CD4-positive, alpha-beta T cell treated with Interleukin-4 for 1 hour (primary cell): ENCODE measurements around the gene LUC7L2.
A peak's percentile ranks its signal among the peaks of the same experiment; 100 is the strongest.
"Not testable (repeated sequence)": the region's sequence is repeated elsewhere in the genome, so short reads cannot be mapped to it uniquely, and the experiment has no call there.

Experiments
- DNase-seq, 2 donors: peaks; one replicate each; pipeline ENCODE4 v3.0.0-alpha.2; 2020 to 2022

Gene LUC7L2

GRCh38 chr7:139359366-139360209 is at the start of gene LUC7L2:
TSS of gene LUC7L2 (plus strand) at chr7:139359894. CDS start at chr7:139360262, 368 bp downstream.
- DNase-seq: peak; percentile 99

GRCh38 chr7:139317939-139318505 is 41.7 kb upstream of the LUC7L2 start:
- no peak for DNase-seq

- DNase-seq: peak in 1 of 2 donors; percentile 8
These were observed 38.5 kb upstream of the LUC7L2 start for GRCh38 chr7:139321071-139321745.

GRCh38 chr7:139324709-139325108 is 35.0 kb upstream of the LUC7L2 start:
- DNase-seq: not testable (repeated sequence)

- no peak for DNase-seq
These were observed 31.3 kb upstream of the LUC7L2 start for GRCh38 chr7:139328375-139328774.

- DNase-seq: no peak
These were observed 30.6 kb upstream of the LUC7L2 start for GRCh38 chr7:139329119-139329518.

GRCh38 chr7:139330333-139331030 is 29.2 kb upstream of the LUC7L2 start:
- no peak for DNase-seq

- no peak for DNase-seq
These were observed 26.9 kb upstream of the LUC7L2 start for GRCh38 chr7:139332697-139333359.

- not testable (repeated sequence) for DNase-seq
These were observed 26.3 kb upstream of the LUC7L2 start for GRCh38 chr7:139333443-139333842.

GRCh38 chr7:139334399-139335150 is 25.1 kb upstream of the LUC7L2 start:
- DNase-seq: no peak

GRCh38 chr7:139339025-139339424 is 20.7 kb upstream of the LUC7L2 start:
- no peak for DNase-seq

GRCh38 chr7:139339698-139340036 is 20.0 kb upstream of the LUC7L2 start:
- no peak for DNase-seq

- peak; percentile 99 for DNase-seq
These were observed 19.5 kb upstream of the LUC7L2 start for GRCh38 chr7:139340037-139340807.

GRCh38 chr7:139340808-139341057 is 19.0 kb upstream of the LUC7L2 start:
- no peak for DNase-seq

GRCh38 chr7:139341058-139341775 is 18.5 kb upstream of the LUC7L2 start, which contains the start of gene FMC1:
TSS of gene FMC1 (plus strand) at chr7:139341337. CDS start at chr7:139341385, 48 bp downstream.
- peak; percentile 89 to 91 for DNase-seq

- no peak for DNase-seq
These were observed 17.9 kb upstream of the LUC7L2 start for GRCh38 chr7:139341776-139342226.

GRCh38 chr7:139345042-139345441 is 14.7 kb upstream of the LUC7L2 start:
- no peak for DNase-seq

- no peak for DNase-seq
These were observed 8.7 kb upstream of the LUC7L2 start for GRCh38 chr7:139351027-139351426.

GRCh38 chr7:139354729-139355128 is 5.0 kb upstream of the LUC7L2 start:
- DNase-seq: no peak

- no peak for DNase-seq
These were observed 4.4 kb upstream of the LUC7L2 start for GRCh38 chr7:139355320-139355719.
